Stimulated activated CD8-positive, alpha-beta memory T cell treated with anti-CD3 and anti-CD28 coated beads, Interleukin-4, amount 100 ng/mL, for 24 hours (primary cell): ENCODE measurements around the gene LHX4.

ENCODE experiments used
- DNase-seq: peaks from one replicate; pipeline ENCODE4 v3.0.0-alpha.2; 2020; ENCODE audit warnings: low read depth

The LHX4 gene

GRCh38 chr1:180229483-180230415 is at the start of gene LHX4:
Gene LHX4 (plus strand): TSS chr1:180230264. CDS start chr1:180230530, 266 bp downstream.
- no peak for DNase-seq

- no peak for DNase-seq
Observed at GRCh38 chr1:180181048-180181447, 49.0 kb upstream of the LHX4 start.

GRCh38 chr1:180181996-180182642 is 47.9 kb upstream of the LHX4 start:
- no peak for DNase-seq

GRCh38 chr1:180182643-180183311 is 47.3 kb upstream of the LHX4 start:
- no peak for DNase-seq

- no peak for DNase-seq
Observed at GRCh38 chr1:180183426-180183825, 46.6 kb upstream of the LHX4 start.

GRCh38 chr1:180184041-180184440 is 46.0 kb upstream of the LHX4 start:
- no peak for DNase-seq

- no peak for DNase-seq
Observed at GRCh38 chr1:180185281-180185680, 44.8 kb upstream of the LHX4 start.

- no peak for DNase-seq
Observed at GRCh38 chr1:180185971-180186645, 44.0 kb upstream of the LHX4 start.

GRCh38 chr1:180186831-180187230 is 43.2 kb upstream of the LHX4 start:
- DNase-seq, result no peak

GRCh38 chr1:180187626-180188025 is 42.4 kb upstream of the LHX4 start:
- DNase-seq, result no peak

GRCh38 chr1:180188091-180188506 is 42.0 kb upstream of the LHX4 start:
- DNase-seq, result no peak

- no peak for DNase-seq
Observed at GRCh38 chr1:180188684-180189175, 41.3 kb upstream of the LHX4 start.

- DNase-seq, result no peak
Observed at GRCh38 chr1:180190091-180190490, 40.0 kb upstream of the LHX4 start.

GRCh38 chr1:180192172-180192571 is 37.9 kb upstream of the LHX4 start:
- DNase-seq, result no peak

GRCh38 chr1:180193141-180194047 is 36.7 kb upstream of the LHX4 start:
- no peak for DNase-seq

GRCh38 chr1:180194048-180194425 is 36.0 kb upstream of the LHX4 start:
- DNase-seq, result no peak

GRCh38 chr1:180194546-180195207 is 35.4 kb upstream of the LHX4 start:
- no peak for DNase-seq

GRCh38 chr1:180195401-180195800 is 34.7 kb upstream of the LHX4 start:
- DNase-seq, result no peak

- DNase-seq, result no peak
Observed at GRCh38 chr1:180195916-180196315, 34.1 kb upstream of the LHX4 start.

GRCh38 chr1:180196436-180197003 is 33.5 kb upstream of the LHX4 start:
- DNase-seq, result no peak
